Measurements from ENCODE around the gene P2RY6.
A peak's percentile ranks its signal among the peaks of the same experiment; 100 is the strongest.
"Not testable (repeated sequence)": the region's sequence is repeated elsewhere in the genome, so short reads cannot be mapped to it uniquely, and the experiment has no call there.

P2RY6 gene, protein sequence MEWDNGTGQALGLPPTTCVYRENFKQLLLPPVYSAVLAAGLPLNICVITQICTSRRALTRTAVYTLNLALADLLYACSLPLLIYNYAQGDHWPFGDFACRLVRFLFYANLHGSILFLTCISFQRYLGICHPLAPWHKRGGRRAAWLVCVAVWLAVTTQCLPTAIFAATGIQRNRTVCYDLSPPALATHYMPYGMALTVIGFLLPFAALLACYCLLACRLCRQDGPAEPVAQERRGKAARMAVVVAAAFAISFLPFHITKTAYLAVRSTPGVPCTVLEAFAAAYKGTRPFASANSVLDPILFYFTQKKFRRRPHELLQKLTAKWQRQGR

DNA sequence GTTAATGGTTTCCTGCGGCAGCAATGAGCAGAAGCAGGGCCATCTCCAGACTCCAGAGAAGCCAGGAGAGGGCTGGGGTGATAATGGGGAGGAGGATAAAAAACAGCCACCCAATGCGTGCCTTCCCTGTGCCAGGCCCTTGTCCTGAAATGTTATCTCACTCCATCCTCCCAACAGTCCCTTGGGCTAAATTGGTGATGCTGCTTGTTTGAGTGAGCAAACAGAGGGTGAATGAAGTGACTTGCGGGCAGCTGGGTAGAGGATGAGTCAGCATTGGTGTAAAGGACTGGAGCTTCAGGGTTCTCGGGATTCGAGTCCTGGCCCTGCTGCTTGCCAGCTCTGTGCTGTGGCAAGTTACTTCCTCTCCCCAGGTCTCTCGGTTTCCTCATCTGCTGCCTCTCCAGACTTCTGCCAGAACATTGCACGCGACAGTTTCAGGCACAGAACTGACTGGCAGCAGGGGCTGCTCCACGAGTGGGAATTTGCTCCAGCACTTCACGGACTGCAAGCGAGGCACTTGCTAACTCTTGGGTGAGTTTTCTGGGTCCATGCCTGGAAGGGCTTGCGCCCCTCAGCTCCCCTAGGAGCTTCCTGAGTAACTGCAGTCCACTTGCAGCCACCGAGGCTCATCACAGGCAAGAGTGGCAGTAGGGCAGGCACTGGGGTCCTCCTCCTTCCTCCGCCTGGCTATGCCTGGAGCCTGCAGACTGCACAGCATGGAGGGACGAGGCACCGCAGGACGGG is at the start of gene P2RY6:
P2RY6 (plus strand) TSS at position 403 of the 744 bp plus-strand sequence. CDS start 24,181 bp downstream, outside the sequence.
- DNase-seq (ENCODE audit: low spot score): peak; percentile 29

DNA sequence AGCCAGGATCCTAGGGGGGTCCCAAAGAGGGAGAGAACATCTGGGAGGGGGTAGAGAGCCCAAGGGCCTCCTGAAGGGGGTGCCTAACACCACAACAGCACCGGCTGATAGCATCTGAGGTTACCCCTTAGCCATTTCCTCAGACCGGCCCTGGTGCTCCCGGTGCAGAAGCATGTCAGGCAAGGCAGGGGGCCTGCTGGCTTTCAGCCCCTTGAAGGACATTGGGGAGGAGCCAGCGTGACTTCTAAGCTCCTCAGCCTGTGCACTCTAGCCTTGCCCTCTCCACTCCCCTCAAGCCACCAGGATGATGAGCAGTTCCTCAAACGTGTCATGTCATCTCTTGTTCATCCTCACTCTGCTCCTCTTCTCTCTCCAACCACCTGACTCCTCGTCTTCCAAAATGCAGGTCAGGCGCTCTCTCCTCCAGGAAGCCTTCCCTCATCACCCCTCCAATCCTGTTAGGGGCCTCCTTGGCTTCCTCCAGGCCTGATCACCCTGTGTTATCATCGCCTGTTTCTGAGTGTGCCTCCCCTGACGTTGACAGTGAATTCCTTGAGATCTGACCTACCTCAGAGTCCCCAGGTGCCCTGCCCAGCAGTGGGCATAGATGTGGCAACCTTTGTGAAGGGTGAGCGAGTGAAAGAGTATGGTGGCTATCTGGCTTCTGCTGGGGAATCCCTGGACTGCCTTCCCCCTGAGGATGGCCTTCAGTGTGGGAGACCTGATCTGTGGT is 48.0 kb upstream of the P2RY6 start:
- DNase-seq (ENCODE audit: low spot score): no peak

DNA sequence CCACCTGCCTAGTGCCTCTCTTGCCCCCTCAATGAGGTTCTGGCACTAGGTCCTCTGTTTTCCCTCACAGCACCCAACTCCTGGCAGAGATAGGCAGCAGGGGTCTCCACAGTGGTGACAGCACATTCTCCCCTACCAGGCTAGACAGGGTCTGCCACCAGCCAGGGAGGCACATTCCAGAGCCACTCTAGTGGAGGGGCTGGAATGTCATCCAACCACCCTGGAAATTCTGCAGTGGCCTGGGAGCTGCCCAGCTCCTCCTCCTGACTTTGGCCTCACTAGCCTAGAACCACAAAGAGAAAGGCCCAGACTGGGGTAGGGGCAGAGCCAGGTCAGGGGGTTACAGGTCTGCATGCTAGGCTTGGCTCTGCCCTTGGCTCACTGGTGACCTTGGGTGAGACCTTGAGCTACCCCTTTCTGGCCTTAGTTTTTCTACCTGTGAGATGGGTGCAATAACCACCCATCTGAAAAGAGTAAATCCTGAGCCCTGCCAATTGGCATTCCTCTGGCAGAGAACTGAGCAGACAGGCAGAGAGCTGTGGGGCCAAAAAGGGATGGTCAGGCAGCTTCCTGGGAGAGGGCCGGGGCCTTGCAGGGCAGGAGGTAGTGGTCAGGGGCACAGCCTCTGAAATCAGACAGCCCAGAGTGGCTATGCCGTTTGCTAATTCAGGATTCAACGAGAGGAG is 47.0 kb upstream of the P2RY6 start:
- no peak for DNase-seq (ENCODE audit: low spot score)

DNA sequence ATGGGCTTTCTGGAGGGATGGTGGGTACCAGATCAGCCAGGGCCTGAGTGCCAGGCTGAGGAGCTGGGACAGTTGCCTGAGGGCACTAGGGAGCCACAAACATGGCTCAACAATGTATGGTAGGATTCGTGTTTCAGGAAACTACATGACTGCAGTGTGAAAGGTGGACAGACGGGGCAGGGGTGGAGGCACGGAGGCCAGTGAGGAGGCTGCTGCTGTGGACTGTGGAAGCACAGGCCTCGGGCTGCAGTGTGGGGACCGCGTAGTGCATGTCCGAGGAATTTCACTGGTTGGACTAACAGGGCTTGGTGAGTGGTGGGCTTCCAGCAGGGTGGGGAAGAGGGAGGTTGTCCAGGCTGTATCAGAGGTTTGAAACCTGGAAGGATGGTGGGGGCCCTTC is 46.3 kb upstream of the P2RY6 start:
- no peak for DNase-seq (ENCODE audit: low spot score)

DNA sequence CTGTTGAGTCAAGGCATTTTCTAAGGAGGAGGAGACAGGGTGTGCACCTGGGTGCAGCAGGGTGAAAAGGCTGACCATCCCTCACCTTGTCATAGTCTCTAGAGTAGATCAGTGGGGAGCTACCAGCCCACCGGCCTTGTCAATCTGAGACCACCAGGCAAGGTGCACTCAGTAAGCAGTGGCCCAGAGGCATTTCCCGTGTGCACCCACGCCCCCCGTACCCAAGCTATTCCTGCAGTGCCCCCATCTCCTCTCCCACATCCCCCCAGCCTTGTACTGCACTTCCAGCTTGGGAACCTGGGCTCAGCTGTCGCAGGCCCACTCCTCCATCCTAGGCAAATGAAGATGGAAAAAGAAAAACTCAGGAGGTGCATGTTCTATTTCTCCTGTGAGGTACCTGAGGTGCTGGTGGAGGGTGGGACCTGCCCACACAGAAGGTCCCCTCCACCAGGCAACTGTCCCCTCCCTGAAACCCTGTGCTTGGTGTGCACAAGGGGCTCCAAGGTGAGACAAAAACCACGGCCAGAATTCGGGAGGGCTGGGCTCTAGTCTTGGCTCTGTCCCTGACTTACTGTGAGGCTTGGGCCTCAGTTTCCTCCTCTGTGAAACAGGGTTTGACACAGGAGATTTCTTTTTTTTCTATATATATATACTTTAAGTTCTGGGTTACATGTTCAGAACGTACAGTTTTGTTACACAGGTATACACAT is 45.7 kb upstream of the P2RY6 start:
- DNase-seq (ENCODE audit: low spot score): no peak

DNA sequence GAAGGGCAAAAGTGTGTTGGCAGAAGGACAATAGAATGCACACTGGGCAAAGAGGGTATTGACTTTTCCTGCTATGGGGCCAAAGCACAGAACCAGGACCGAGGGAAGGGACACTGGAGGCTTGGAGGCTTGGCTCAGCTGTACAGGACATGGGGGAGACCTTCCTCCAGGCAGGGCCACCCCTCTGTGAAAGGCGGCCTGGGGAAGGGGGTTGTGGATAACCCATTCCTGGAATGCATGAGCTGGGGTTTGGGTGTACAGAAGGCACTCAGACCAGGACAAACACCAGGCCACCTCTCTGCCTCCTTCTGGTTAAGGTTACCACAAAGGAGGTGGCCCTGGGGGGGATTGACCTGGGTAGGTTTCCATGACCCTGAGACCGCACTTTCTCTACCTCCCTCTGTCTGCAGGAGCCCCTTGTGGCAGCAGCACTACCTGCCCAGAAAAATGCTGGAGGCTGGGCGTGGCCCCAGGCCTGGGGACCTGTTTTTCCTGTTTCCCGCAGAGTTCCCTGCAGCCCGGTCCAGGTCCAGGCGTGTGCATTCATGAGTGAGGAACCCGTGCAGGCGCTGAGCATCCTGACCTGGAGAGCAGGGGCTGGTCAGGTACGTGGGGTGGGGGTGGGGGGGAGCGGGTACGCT is 44.4 kb upstream of the P2RY6 start:
- no peak for DNase-seq (ENCODE audit: low spot score)

DNA sequence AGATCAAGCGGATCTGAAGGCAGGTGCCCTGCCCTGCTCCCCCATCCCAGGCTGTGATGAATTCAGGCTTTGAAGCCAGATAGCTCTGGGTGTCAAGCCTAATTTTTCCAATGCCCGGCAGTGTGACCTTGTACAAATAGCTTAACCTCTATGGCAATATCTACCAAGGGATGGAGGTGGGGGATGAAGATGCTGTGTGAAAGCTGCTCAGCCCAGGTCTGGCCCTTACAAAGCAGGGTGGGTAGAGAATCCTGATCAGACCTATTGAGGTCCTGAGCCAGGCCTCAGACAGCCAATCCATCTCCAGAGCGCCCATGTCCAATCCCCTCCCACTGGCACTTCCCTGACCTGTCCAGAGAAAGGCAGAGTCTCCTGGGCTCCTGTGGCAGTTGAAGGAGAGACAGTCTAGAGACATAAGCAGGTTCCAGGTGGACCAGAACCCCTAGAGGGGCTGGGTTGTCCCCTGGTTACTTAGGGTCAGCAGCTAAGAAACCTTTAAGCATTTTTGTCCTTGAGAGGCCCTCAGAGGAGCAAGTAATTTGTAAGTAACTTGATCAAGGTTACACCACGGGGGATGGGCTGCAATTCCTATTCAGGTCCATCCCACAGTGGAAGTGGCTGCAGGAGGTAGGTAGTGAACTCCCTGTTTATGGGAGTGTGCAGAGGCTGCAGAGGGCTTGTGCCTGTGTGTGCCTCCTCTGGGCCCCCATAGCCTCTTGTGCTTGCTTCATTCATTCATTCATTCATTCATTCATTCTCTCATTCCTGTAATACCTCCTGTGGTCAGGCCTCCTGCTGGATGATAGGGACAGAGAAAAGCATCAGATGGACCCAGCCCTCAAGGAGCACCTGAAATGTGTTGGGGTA is 43.6 kb upstream of the P2RY6 start:
- no peak for DNase-seq (ENCODE audit: low spot score)

DNA sequence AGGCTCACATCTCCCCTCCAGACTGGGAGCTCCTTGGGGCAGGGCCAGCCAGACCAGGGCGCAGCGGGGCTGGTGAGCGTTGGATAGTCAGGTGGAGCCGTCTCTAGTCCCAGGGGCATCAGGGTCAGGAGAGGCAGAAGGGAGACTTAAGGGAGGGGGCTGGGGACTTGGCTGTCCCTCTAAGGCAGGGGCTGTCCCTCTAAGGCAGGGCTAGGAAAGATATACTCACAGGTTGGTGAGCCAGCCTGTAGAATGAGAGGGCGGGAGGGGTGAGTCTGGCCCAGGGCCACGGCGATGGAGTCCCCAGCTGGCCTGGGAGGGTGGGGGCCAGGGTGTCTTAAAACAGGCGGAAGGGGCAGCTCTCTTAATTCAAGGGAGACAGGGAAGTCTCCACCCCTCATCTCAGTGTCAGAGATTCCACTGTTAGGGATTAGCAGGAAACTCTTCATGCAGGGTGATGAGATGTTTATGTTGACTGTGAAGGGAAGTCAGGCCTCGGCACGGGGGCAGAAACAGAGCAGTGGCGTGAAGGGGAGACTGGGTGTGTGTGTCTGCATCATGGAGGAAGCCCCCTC is 42.7 kb upstream of the P2RY6 start:
- DNase-seq (ENCODE audit: low spot score): no peak

DNA sequence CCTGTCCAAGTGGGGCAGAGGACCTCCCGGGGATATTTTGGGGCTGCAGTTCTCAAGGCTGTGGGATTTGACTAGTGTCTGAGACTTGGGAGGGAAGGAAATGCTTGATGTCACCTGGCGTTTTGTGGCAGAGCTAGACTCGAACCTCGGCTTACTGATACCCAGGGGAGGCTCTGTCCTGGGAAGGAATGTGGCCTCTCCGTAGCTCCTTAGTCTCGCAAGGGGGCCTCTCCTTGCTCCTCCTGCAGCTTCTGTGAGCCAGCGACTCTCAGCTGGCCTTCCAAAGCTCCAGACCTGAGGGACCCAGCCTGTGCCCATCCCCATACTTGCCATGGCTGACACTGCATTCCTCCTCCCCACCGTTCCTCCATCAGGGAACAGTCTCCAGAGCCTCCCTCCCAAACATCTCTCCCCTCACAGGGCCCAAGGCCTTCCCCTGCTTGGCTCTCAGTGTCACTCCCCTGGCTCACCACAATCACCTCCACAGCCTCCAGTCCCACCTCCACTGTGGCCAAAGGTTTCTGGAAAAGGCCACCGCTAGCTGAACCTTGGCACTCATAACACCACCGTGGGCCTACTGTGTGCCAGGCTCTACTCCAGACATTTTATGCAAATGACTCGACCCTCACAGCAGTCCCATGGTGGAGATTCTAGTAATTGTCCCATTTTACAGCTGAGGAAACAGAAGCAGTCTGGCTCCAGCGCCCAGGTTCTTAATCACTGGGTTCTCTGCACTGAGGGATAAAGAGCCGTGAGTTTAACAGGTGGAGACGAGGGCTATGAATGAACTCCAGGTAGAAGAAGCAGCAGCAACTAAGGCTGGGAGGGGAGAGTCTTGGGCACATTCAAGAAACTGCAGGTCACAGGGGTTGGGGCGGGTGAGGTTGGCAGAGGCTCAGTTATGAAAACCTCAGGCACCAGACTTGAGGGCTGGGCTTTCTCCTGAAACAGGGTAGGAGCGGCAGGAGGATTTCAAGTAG is 42.0 kb upstream of the P2RY6 start:
- no peak for DNase-seq (ENCODE audit: low spot score)

DNA sequence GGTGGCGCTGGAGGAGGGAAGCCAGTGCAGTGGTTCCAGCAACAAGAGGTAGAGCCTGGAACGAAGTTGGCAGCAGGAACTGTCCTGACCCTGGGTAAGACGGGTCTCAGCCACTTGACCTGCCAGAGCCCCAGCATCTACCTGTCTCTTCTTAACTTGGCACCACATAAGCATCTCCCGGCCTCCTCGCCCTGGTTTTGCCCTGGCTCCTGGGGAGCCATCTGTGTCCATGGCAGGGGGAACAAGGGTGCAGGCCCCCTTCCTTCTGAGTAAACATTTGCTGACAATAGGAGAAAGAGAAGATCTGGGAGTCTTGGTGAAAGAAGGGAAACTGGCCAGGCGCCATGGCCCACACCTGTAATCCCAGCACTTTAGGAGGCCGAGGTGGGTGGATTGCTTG is 41.2 kb upstream of the P2RY6 start:
- no peak for DNase-seq (ENCODE audit: low spot score)

DNA sequence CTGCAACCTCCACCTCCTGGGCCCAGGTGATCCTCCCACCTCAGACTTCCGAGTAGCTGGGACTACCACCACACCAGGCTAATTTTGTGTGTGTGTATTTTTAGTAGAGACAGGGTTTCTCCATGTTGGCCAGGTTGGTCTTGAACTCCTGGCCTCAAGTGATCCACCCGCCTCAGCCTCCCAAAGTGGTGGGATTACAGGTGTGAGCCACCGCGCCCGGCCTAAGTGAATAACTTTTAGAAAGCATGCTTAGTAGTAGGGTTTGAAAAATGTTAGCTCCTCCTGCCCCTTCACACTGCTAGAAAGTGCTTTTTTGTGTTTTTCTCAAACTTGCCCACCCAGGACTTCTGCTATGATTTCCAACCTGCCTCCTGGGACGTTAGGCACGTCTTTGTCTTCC is 39.7 kb upstream of the P2RY6 start:
- not testable (repeated sequence) for DNase-seq (ENCODE audit: low spot score)

DNA sequence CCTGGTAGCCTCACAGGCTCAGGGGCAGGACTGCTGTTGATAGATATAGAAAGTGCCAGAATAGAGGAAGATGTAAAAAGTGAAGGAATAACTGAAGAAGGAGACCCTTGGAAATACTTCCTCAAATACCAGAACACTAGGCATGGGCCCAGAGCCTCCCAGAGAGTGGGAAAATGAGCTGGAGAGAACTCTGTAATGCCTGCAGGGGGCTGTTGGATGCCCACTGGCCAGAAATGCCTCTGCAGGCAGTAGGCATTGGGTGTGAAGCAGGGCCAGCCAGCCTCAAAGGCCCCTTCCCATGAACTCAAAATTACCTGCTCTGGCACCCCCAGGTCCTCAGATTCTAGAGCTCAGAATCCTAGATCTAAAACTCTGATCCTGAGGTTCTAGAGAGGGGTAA is 38.9 kb upstream of the P2RY6 start:
- DNase-seq (ENCODE audit: low spot score): no peak

DNA sequence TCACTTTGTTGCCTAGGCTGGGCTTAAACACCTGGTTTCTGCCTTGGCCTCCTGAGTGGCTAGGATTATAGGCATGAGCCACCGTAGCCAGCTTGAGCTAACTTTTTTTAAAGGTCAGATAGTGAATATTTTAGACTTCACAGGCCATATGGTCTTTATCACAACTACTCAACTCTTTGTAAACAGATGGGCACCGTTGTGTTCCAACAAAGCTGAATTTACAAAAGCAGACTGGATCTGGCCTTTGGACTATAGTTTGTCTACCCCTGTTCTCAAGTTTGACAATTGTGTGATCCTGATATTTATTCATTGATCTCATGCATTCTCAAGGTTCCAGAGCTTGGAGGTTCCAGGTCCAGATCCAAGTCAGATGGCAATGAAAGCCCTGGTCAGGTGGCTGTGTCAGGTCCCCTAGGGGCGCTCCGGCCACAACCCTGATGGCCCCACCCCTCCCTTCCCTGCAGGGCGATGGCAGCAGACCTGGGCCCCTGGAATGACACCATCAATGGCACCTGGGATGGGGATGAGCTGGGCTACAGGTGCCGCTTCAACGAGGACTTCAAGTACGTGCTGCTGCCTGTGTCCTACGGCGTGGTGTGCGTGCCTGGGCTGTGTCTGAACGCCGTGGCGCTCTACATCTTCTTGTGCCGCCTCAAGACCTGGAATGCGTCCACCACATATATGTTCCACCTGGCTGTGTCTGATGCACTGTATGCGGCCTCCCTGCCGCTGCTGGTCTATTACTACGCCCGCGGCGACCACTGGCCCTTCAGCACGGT is 38.3 kb upstream of the P2RY6 start:
- DNase-seq (ENCODE audit: low spot score): no peak

DNA sequence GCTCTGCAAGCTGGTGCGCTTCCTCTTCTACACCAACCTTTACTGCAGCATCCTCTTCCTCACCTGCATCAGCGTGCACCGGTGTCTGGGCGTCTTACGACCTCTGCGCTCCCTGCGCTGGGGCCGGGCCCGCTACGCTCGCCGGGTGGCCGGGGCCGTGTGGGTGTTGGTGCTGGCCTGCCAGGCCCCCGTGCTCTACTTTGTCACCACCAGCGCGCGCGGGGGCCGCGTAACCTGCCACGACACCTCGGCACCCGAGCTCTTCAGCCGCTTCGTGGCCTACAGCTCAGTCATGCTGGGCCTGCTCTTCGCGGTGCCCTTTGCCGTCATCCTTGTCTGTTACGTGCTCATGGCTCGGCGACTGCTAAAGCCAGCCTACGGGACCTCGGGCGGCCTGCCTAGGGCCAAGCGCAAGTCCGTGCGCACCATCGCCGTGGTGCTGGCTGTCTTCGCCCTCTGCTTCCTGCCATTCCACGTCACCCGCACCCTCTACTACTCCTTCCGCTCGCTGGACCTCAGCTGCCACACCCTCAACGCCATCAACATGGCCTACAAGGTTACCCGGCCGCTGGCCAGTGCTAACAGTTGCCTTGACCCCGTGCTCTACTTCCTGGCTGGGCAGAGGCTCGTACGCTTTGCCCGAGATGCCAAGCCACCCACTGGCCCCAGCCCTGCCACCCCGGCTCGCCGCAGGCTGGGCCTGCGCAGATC is 37.5 kb upstream of the P2RY6 start:
- no peak for DNase-seq (ENCODE audit: low spot score)

DNA sequence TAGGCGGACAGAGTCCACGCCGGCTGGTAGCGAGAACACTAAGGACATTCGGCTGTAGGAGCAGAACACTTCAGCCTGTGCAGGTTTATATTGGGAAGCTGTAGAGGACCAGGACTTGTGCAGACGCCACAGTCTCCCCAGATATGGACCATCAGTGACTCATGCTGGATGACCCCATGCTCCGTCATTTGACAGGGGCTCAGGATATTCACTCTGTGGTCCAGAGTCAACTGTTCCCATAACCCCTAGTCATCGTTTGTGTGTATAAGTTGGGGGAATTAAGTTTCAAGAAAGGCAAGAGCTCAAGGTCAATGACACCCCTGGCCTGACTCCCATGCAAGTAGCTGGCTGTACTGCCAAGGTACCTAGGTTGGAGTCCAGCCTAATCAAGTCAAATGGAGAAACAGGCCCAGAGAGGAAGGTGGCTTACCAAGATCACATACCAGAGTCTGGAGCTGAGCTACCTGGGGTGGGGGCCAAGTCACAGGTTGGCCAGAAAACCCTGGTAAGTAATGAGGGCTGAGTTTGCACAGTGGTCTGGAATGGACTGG is 36.8 kb upstream of the P2RY6 start:
- DNase-seq (ENCODE audit: low spot score): no peak

DNA sequence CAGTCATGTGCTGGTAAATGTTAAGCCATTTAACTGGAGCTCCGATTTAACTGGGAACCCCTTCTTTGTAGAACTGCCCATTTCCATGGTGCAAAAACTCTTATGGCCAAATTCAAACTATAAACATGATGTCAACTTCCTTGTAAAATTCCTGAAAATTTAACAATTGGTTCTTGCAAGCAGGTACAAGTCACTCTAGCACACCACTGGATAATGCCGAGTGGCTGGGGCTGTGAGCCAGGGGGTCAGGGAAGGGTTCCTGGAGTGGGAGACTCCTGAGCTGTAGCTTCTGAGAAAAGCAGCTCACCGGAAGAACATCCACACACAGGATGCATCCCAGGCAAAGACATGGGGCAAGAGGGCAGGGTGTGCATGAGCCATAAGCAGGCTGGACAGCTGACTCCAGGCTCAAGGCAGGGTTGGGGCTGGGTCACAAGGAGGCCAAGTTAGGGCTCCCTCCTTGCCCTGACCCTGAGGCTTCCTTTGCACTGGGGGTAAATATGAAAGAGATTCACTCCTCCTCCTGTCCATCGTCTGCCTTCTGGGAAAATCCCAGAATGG is 35.9 kb upstream of the P2RY6 start:
- DNase-seq (ENCODE audit: low spot score): no peak

DNA sequence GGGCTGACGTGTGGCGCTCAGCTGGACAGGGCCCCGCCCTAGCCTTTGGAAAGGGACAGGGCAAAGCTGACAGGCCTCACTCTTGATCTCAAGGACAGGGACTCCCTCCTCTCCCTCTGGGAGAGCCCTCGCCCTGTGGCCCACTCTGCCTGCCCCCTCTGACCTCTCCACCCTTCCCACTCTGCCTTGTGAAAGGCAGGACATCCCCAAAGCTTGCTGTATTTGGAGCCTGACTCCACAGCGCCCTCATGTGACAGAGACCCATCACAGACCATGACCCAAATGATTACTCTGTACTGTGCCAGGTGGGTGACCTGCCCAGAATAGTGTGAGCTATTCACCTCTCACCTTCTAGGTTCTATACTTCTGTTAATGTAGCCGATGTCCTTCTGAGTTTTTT is 35.3 kb upstream of the P2RY6 start:
- peak; percentile 52 for DNase-seq (ENCODE audit: low spot score)
